ENCODE data around the gene THUMPD2.

DNA sequence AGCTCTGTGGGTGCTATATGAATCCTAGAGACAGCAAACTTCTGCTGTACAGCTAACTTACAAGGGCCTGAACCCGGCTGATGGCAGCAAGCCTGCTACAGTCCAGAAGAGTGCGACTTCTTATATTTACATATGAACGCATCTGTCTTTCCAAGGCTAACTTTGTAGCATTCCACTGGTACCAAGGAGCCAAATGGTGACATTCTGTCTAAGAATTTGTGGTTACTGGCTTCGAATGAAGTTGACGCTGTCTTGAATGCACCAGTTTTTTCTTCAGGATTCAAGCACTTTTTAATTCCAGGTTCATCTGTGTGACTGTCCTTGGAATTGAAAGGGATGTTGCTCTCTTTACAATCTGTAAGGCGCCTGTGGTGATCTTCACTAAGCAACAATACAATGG, 42.4 kb downstream of the THUMPD2 start:
- TF ChIP-seq, protein P1, sequence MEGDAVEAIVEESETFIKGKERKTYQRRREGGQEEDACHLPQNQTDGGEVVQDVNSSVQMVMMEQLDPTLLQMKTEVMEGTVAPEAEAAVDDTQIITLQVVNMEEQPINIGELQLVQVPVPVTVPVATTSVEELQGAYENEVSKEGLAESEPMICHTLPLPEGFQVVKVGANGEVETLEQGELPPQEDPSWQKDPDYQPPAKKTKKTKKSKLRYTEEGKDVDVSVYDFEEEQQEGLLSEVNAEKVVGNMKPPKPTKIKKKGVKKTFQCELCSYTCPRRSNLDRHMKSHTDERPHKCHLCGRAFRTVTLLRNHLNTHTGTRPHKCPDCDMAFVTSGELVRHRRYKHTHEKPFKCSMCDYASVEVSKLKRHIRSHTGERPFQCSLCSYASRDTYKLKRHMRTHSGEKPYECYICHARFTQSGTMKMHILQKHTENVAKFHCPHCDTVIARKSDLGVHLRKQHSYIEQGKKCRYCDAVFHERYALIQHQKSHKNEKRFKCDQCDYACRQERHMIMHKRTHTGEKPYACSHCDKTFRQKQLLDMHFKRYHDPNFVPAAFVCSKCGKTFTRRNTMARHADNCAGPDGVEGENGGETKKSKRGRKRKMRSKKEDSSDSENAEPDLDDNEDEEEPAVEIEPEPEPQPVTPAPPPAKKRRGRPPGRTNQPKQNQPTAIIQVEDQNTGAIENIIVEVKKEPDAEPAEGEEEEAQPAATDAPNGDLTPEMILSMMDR (IDR thresholded peaks at IDR 0.05), result no peak
- TF ChIP-seq POLR2A (IDR thresholded peaks at IDR 0.05), result no peak
- no peak for TF ChIP-seq POLR2AphosphoS5 (IDR thresholded peaks at IDR 0.05)

Data from suprapubic skin (tissue), 4 donors.